BJ (cell line): ENCODE measurements around the gene CHEK1. TPM values are rescaled to one million over a fixed set of nuclear protein-coding genes. Genes with fewer than 3 reads are reported as not detected.

Source experiments
- CTCF ChIA-PET: fragments of 350-600 bp; formaldehyde crosslinking; extraction: SDS; loops from one replicate; lab custom pipeline; 2021; ENCODE audit warnings: antibody characterized with exemption, inconsistent platforms; lab: Yijun Ruan, JAX
- POLR2A ChIA-PET: fragments of 300-600 bp; sonication (Branson Sonifier 250); formaldehyde crosslinking; extraction: SDS; loops from one replicate; lab custom pipeline; 2021; ENCODE audit warnings: antibody characterized with exemption; lab: Charles Lee
- DNase-seq: peaks from one replicate; pipeline ENCODE4 v3.0.0-alpha.2; 2011; ENCODE audit warnings: low read depth
- H3K27me3 ChIP-seq: 2 replicates; pipeline ENCODE4 v1.6.0; 2011; ENCODE audit warnings: low read length; ENCODE audit not compliant: control insufficient read depth, insufficient read depth
- H3K36me3 ChIP-seq: 2 replicates; pipeline ENCODE4 v1.5.1; 2011; ENCODE audit warnings: low read length; ENCODE audit not compliant: control insufficient read depth, insufficient read depth
- H3K4me3 ChIP-seq: 2 replicates; pipeline ENCODE4 v1.5.1; 2011; ENCODE audit warnings: low read depth, mild to moderate bottlenecking, control low read depth, low read length
- polyA plus RNA-seq: library from polyadenylated mRNA; depleted of rRNA; stranded (reverse); fragments of >200 nt; gene quantifications from 2 replicates; pipeline ENCODE4 v1.2.3, GENCODE V29; 2011
- TF ChIP-seq, protein P1 (sequence below): IDR thresholded peaks from 2 replicates; pipeline ENCODE4 v1.5.1; 2011; ENCODE audit warnings: low read depth, mild to moderate bottlenecking, control low read depth, inconsistent platforms, low read length, moderate library complexity; ENCODE audit not compliant: insufficient read depth

The CHEK1 gene
- polyA plus RNA-seq, 1 experiment: 11.4 TPM

DNA sequence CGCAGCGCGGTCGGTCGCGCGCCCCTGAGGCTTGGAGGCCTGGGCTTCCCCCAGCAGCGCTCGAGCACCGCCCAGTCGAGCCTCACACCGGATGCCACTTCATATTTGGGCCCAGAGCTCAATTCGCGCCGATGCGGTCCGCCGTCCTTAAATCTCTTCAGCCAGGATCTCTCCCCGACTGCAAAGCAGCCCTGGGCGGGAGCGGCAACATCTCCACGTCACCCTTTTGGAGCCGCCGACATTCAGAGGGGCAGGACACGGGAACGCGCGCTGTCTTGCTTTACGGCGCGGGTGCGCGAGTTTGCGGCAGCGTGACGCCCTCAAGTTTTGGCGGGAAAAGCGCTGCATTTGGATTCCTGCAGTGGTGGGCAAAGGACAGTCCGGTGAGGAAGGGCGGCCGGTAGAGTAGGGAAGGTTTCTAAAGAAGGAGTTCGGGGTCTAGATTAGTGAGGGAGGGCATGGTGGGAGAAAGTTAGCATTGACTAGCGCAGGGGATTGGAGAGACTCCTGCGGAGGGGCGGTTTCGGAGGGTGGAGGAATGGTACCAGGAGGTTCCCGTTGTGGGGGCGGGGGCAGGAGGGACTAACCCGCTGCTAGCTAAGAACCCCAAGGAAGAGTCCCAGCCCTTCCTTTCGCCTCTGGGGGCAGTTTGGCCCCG, 796 bp downstream of the CHEK1 start:
- no peaks in the 10 kb centered on the region for H3K27me3 ChIP-seq
- CTCF ChIA-PET: interaction anchor here (0.8 to 2.0 kb wide), 3 partner anchors 16 to 248 kb away, joined by 4 read pairs; no protein-coding TSS in a partner anchor
- peaks cover 2% of the 10 kb centered on the region for H3K36me3 ChIP-seq
- POLR2A ChIA-PET: interaction anchor here (0.7 kb wide), 1 partner anchor 488 kb away, joined by 4 read pairs; no protein-coding TSS in a partner anchor
- TF ChIP-seq, protein P1, sequence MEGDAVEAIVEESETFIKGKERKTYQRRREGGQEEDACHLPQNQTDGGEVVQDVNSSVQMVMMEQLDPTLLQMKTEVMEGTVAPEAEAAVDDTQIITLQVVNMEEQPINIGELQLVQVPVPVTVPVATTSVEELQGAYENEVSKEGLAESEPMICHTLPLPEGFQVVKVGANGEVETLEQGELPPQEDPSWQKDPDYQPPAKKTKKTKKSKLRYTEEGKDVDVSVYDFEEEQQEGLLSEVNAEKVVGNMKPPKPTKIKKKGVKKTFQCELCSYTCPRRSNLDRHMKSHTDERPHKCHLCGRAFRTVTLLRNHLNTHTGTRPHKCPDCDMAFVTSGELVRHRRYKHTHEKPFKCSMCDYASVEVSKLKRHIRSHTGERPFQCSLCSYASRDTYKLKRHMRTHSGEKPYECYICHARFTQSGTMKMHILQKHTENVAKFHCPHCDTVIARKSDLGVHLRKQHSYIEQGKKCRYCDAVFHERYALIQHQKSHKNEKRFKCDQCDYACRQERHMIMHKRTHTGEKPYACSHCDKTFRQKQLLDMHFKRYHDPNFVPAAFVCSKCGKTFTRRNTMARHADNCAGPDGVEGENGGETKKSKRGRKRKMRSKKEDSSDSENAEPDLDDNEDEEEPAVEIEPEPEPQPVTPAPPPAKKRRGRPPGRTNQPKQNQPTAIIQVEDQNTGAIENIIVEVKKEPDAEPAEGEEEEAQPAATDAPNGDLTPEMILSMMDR: no peak
- peak overlapping the region; percentile 80 for H3K4me3 ChIP-seq
- DNase-seq: peak; percentile 43

DNA sequence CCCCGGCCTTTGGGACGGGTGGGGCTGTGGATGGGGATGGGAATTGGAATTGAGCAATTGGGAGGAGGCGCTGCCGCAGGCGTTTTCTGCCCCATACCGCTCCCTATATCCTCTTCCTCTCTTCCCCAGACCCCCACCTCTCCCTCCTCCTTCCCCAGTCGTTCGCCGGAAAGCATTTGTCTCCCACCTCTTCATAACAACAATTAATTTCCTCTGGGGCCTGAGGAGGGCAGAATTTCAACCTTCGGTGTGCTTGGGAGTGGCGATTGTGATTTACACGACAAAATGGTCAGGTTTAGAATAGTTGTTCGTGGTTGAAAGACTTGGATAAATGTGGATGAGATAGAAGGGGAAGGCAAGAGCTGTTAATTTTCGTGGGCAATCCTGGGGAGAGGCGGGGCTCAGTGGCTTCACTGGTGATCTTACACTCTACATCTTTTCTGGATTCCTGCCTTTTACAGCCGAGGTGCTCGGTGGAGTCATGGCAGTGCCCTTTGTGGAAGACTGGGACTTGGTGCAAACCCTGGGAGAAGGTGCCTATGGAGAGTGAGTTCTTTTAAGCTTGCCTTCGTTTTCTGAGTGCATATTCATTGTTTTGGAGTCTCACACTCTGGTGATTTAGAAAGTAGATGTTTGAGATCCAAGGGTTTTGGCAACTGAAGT, 1.5 kb downstream of the CHEK1 start:
- CTCF ChIA-PET: interaction anchor here (0.7 to 2.0 kb wide), 3 partner anchors 25 to 247 kb away, joined by 4 read pairs; no protein-coding TSS in a partner anchor
- TF ChIP-seq, protein P1: peak; percentile 43
- POLR2A ChIA-PET: no interaction called here
- H3K36me3 ChIP-seq: peaks cover 2% of the 10 kb centered on the region
- H3K27me3 ChIP-seq: no peaks in the 10 kb centered on the region
- peak overlapping the region; percentile 80 for H3K4me3 ChIP-seq
- peak; percentile 35 for DNase-seq

DNA sequence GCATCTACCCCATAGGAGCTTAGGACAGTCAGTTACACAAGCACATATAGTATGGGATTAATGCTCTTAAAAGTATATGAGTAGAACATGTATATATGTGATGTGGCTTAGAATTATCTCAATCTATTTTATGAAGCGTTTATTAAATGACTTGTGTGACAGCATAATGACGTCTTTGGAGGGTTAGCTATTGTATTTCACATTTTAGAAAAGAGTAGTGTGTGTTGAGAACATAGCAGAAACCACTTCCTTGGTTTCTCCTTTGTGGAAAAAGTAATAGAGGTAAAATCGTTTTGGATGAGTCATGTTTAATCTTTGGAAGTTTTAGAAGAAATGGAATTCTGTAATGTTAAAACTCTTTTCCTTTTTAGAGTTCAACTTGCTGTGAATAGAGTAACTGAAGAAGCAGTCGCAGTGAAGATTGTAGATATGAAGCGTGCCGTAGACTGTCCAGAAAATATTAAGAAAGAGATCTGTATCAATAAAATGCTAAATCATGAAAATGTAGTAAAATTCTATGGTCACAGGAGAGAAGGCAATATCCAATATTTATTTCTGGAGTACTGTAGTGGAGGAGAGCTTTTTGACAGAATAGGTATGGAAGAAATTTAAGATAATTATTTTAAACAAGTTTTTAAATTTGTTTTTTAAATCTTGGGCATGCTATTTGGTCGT, 2.4 kb downstream of the CHEK1 start:
- POLR2A ChIA-PET: no interaction called here

DNA sequence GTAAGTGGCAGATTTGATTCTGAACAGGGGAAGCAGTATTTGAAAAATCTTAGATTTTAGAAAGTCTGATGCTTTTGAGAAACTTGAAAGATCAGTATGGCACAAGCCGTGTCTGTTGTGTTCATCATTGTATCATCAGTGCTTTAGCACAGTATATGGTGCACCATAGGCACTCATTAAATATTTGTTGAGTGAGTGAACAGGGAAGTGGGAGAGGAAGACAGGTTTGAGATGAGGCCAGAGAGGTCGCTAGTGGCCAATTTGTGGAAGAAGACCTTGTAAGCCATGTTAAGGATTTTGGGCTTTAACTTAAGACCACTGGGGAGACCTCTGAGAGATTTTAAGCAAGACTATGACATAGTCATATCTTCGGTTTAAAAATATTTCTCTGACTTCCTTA, 12.9 kb downstream of the CHEK1 start:
- CTCF ChIA-PET: no interaction called here
- TF ChIP-seq, protein P1: no peak
- DNase-seq: no peak
- POLR2A ChIA-PET: no interaction called here
- Histone ChIP-seq H3K36me3 (no peaks in the 10 kb centered on the region), H3K4me3 (no peak overlapping the region), H3K27me3 (no peaks in the 10 kb centered on the region)

More for the DNA sequence above, 2.4 kb downstream of the CHEK1 start:
- CTCF ChIA-PET: interaction anchor here (0.7 to 2.0 kb wide), 2 partner anchors 24 to 32 kb away, joined by 4 read pairs; no protein-coding TSS in a partner anchor
- peak overlapping the region; percentile 80 for H3K4me3 ChIP-seq
- H3K36me3 ChIP-seq: peaks cover 2% of the 10 kb centered on the region
- no peak for DNase-seq
- TF ChIP-seq, protein P1: no peak
- no peaks in the 10 kb centered on the region for H3K27me3 ChIP-seq

DNA sequence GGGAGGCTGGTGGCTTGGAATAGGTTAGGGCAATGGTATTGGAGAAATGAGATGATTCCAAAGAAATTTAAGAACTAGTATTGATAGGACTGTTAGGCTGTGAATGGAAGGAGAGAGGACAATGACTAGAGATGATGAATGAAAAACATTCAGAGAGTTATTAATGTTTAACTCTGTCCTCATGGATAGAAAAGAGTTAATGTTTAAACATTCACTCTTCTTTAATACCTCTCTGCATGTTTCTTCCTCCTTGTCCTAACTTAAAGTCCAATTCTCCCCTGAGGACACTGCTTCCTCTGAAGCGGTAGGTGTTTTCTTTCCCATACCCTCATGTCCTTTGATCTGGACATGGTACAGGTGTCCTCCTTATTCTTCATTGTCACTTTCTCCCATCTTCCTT, 13.4 kb downstream of the CHEK1 start:
- no peak for DNase-seq
- no peaks in the 10 kb centered on the region for H3K27me3 ChIP-seq
- ChIA-PET POLR2A (no interaction called here), CTCF (no interaction called here)
- no peaks in the 10 kb centered on the region for H3K36me3 ChIP-seq
- TF ChIP-seq, protein P1: no peak
- no peak overlapping the region for H3K4me3 ChIP-seq
